Duodenal mucosa (tissue), 2 donors: ENCODE measurements around the gene OBSCN.

Source experiments
- H3K27ac ChIP-seq: one replicate; pipeline ENCODE4 v1.7.0; 2013; ENCODE audit warnings: low read depth, low read length
- H3K27me3 ChIP-seq, 2 donors: one replicate each; pipeline ENCODE4 v1.7.0; 2013; ENCODE audit warnings: low read length in 2 of 2, control low read depth in 1 of 2; ENCODE audit not compliant: insufficient read depth in 2 of 2, control insufficient read depth in 1 of 2
- H3K36me3 ChIP-seq, 2 donors: one replicate each; pipeline ENCODE4 v1.7.0; 2013; ENCODE audit warnings: low read length in 2 of 2, control low read depth in 1 of 2; ENCODE audit not compliant: insufficient read depth in 2 of 2, control insufficient read depth in 1 of 2
- H3K4me1 ChIP-seq, 2 donors: one replicate each; pipeline ENCODE4 v1.7.0; 2013; ENCODE audit warnings: low read length in 2 of 2, control low read depth in 1 of 2; ENCODE audit not compliant: insufficient read depth in 2 of 2, control insufficient read depth in 1 of 2
- H3K4me3 ChIP-seq, 2 donors: one replicate each; pipeline ENCODE4 v1.7.0; 2013; ENCODE audit warnings: low read length in 2 of 2, low read depth in 1 of 2
- H3K9ac ChIP-seq, 2 donors: one replicate each; pipeline ENCODE4 v1.7.0; 2013; ENCODE audit warnings: low read length in 2 of 2, low read depth in 1 of 2
- H3K9me3 ChIP-seq, 2 donors: one replicate each; pipeline ENCODE4 v1.7.0; 2013; ENCODE audit warnings: low read length in 2 of 2, control low read depth in 1 of 2; ENCODE audit not compliant: control insufficient read depth in 1 of 2

The OBSCN gene

DNA sequence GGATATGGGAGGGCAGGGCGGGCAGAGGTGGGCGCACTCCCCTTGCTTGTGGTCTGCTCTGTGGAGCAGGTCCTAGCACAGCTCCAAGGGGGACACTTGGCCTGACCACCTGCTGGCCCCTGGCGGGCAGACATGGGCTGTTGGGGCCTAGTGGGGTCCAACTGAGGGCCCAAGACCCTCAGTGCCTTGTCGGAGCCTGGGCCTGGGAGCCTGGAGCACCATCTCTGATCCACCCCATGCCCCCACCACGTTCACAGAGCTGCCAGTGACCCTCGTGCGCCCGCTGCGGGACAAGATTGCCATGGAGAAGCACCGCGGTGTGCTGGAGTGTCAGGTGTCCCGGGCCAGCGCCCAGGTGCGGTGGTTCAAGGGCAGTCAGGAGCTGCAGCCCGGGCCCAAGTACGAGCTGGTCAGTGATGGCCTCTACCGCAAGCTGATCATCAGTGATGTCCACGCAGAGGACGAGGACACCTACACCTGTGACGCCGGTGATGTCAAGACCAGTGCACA, 70.6 kb downstream of the OBSCN start:
- H3K27ac ChIP-seq = no peak overlapping the region
- H3K9ac ChIP-seq = no peak overlapping the region
- H3K36me3 ChIP-seq = peaks cover 0 to 10% of the 10 kb centered on the region in 2 donors
- H3K9me3 ChIP-seq = no peaks in the 10 kb centered on the region
- no peak overlapping the region for H3K4me3 ChIP-seq
- H3K4me1 ChIP-seq = peaks cover 0 to 7% of the 10 kb centered on the region in 2 donors
- H3K27me3 ChIP-seq = no peaks in the 10 kb centered on the region

DNA sequence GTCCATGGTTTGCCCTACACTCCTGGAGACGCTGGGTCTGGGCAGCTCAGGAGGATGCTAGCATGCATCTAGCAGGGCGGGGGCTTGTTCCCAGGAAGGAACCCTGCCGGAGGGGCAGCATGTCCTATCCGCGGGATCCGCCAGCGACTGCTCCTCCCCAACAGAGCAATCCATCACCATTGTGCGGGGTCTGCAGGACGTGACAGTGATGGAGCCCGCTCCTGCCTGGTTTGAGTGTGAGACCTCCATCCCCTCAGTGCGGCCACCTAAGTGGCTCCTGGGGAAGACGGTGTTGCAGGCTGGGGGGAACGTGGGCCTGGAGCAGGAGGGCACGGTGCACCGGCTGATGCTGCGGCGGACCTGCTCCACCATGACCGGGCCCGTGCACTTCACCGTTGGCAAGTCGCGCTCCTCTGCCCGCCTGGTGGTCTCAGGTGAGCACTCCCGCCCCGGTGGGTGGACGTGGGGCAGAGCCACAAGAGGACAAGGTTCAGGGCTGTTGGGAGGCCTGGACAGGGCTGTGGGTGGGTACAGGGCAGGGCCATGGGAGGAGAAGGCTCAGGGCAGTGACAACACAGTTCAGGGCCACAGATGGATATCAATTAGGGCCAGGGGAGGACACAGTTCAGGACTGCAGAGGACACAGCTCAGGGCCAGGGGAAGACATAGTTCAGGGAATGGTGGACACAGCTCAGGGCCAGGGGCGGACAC, 71.3 kb downstream of the OBSCN start:
- no peaks in the 10 kb centered on the region for H3K9me3 ChIP-seq
- no peak overlapping the region for H3K4me3 ChIP-seq
- no peak overlapping the region for H3K27ac ChIP-seq
- no peaks in the 10 kb centered on the region for H3K27me3 ChIP-seq
- peaks cover 0 to 7% of the 10 kb centered on the region in 2 donors for H3K4me1 ChIP-seq
- H3K9ac ChIP-seq = no peak overlapping the region
- H3K36me3 ChIP-seq = peaks cover 0 to 11% of the 10 kb centered on the region in 2 donors

DNA sequence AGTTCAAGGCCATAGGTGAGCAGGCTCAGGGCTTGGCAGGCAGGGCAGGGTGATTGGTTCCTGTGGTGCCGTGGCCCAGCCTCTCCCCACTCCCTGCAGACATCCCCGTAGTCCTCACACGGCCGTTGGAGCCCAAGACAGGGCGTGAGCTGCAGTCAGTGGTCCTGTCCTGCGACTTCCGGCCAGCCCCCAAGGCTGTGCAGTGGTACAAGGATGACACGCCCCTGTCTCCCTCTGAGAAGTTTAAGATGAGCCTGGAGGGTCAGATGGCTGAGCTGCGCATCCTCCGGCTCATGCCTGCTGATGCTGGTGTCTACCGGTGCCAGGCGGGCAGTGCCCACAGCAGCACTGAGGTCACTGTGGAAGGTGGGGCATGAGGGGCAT, 71.9 kb downstream of the OBSCN start:
- Histone ChIP-seq H3K36me3 (peaks cover 0 to 11% of the 10 kb centered on the region in 2 donors), H3K9me3 (no peaks in the 10 kb centered on the region), H3K27me3 (no peaks in the 10 kb centered on the region), H3K4me3 (no peak overlapping the region), H3K27ac (no peak overlapping the region), H3K9ac (no peak overlapping the region), H3K4me1 (peaks cover 0 to 7% of the 10 kb centered on the region in 2 donors)

DNA sequence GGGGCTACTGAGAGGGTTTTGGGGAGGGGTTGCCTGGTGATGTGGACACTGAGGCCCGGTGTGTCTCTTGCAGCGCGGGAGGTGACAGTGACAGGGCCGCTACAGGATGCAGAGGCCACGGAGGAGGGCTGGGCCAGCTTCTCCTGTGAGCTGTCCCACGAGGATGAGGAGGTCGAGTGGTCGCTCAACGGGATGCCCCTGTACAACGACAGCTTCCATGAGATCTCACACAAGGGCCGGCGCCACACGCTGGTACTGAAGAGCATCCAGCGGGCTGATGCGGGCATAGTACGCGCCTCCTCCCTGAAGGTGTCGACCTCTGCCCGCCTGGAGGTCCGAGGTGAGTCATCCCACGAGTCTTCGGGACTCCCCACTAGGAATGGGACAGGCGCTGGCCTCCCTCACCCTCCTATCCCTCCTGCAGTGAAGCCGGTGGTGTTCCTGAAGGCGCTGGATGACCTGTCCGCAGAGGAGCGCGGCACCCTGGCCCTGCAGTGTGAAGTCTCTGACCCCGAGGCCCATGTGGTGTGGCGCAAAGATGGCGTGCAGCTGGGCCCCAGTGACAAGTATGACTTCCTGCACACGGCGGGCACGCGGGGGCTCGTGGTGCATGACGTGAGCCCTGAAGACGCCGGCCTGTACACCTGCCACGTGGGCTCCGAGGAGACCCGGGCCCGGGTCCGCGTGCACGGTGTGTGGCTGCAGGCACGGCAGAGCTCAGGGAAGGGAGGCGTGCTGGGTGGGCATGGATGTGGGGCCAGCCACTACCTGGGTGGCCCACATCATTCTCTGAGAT, 72.5 kb downstream of the OBSCN start:
- H3K36me3 ChIP-seq = peaks cover 0 to 11% of the 10 kb centered on the region in 2 donors

DNA sequence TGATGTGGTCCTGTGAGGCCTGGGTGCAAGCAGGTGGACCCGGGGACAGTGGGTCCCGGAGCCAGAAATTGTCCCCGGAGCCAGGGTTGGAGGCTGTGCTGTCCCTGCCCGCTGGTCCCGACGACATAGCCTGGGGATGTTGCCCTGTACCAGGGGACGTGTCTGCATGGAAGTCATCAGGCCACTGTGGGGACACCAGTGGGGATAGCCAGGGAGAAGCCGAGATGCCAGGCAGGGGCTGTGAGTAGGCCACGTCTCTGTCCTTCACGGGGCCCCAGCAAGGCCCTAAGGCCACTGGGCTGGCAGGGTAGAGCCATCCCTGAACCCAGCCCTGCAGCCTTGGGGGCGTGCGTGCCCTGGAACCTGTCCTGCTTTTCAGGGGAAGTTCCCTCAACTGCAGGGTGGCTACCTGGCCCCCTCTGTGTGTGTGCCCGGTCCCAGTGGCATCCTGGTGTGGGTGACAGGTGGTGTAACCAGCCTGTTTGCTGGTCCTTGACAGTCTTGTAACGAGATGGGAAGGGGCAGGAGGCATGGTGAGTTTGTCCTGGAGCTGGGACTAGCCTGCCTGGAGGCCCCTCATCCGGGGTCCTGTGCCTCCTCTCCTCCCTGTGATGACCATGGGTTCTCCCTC, 73.2 kb downstream of the OBSCN start:
- H3K36me3 ChIP-seq = peaks cover 0 to 11% of the 10 kb centered on the region in 2 donors
- H3K27me3 ChIP-seq = no peaks in the 10 kb centered on the region
- no peaks in the 10 kb centered on the region for H3K4me1 ChIP-seq
- no peak overlapping the region for H3K27ac ChIP-seq
- no peak overlapping the region for H3K9ac ChIP-seq
- H3K9me3 ChIP-seq = no peaks in the 10 kb centered on the region
- H3K4me3 ChIP-seq = no peak overlapping the region

More for the DNA sequence above, 72.5 kb downstream of the OBSCN start:
- no peak overlapping the region for H3K27ac ChIP-seq
- no peak overlapping the region for H3K9ac ChIP-seq
- no peaks in the 10 kb centered on the region for H3K9me3 ChIP-seq
- H3K4me1 ChIP-seq = peaks cover 0 to 2% of the 10 kb centered on the region in 2 donors
- no peaks in the 10 kb centered on the region for H3K27me3 ChIP-seq
- no peak overlapping the region for H3K4me3 ChIP-seq

DNA sequence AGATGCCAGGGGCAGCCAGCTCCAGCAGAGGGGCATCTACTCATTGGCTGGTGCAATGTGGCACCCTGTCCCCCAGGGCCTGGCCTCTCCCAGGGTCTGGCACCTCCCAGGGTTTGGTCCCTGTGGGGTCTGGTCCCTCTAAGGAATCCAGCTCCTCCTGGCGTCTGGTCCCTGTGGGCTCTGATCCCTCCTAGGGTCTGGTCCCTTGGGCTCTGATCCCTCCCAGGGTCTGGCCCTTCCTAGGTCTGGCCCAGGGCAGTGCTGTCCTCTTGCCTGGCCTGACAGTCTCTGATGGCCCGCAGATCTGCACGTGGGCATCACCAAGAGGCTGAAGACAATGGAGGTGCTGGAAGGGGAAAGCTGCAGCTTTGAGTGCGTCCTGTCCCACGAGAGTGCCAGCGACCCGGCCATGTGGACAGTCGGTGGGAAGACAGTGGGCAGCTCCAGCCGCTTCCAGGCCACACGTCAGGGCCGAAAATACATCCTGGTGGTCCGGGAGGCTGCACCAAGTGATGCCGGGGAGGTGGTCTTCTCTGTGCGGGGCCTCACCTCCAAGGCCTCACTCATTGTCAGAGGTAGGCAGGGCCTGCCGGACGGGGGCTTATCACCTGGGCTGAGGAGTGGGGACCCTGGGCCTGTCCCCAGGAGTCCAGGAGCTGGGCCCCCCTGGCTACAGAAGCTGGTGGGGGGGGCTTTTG, 73.9 kb downstream of the OBSCN start:
- Histone ChIP-seq H3K36me3 (peaks cover 0 to 11% of the 10 kb centered on the region in 2 donors), H3K27ac (no peak overlapping the region), H3K9me3 (no peaks in the 10 kb centered on the region), H3K4me3 (no peak overlapping the region), H3K4me1 (no peaks in the 10 kb centered on the region), H3K9ac (no peak overlapping the region), H3K27me3 (no peaks in the 10 kb centered on the region)

DNA sequence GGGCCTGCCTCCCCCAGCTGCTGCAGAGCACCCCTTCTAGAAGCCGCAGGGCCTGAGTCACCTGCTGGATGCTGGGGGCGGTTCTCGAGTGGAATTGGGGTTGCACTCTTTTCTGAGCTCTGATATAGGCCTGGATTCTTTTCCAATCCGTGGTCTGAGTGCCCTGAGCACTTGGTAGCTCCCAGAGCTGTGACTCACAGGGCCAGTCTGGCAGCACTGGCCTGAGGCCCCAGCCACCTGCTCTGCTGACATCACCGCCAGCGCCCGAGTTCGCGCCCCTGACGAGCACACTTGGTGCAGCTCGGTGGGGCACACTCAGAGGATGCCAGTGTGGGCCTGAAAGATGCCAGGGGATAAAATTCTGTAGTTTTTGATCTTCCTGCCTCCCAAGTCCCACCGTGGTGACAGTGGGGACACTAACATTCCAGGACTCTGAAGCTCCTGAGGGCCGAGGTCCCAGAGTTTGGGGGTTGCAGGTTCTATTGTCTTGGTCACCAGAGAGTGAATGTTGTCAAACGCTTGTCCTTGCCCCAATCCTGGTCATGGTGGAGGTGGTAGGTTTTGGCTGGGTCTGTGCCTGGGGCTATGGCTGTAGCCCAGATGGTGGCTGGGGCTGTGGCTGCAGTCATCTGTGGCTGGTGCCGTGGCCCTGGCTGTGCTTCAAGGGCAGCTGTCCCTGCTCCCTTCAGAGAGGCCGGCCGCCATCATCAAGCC, 74.6 kb downstream of the OBSCN start:
- Histone ChIP-seq H3K9me3 (no peaks in the 10 kb centered on the region), H3K4me3 (no peak overlapping the region), H3K36me3 (peaks cover 0 to 11% of the 10 kb centered on the region in 2 donors), H3K9ac (no peak overlapping the region), H3K4me1 (no peaks in the 10 kb centered on the region), H3K27ac (no peak overlapping the region), H3K27me3 (no peaks in the 10 kb centered on the region)

DNA sequence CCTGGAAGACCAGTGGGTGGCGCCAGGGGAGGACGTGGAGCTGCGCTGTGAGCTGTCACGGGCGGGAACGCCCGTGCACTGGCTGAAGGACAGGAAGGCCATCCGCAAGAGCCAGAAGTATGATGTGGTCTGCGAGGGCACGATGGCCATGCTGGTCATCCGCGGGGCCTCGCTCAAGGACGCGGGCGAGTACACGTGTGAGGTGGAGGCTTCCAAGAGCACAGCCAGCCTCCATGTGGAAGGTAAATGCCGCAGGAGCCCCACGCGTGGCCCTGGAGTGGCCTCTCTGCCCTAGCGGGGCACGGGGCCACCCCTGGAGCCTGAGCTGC, 75.2 kb downstream of the OBSCN start:
- Histone ChIP-seq H3K27ac (no peak overlapping the region), H3K9ac (no peak overlapping the region), H3K9me3 (no peaks in the 10 kb centered on the region), H3K4me1 (no peaks in the 10 kb centered on the region), H3K27me3 (no peaks in the 10 kb centered on the region), H3K36me3 (peaks cover 0 to 11% of the 10 kb centered on the region in 2 donors), H3K4me3 (no peak overlapping the region)

DNA sequence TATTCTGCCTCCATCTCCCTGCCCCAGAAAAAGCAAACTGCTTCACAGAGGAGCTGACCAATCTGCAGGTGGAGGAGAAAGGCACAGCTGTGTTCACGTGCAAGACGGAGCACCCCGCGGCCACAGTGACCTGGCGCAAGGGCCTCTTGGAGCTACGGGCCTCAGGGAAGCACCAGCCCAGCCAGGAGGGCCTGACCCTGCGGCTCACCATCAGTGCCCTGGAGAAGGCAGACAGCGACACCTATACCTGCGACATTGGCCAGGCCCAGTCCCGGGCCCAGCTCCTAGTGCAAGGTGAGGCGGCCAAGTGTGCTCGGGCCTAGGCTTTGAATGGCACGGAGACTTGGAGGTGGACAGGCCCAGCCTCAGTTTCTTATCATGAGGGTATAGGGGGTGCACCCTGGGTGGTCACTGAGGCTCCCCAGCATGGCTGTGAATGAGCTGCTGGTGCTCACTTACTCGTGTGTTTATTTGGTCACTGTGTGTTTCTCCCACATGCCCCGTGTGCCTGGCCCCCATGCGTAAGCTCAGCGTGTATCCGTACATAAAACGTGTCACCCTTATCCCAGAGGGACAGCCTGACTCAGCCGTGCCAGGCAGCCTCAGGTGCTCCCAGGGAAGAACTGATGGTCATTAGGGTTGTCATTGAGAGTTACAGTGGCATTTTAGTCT, 75.8 kb downstream of the OBSCN start:
- no peak overlapping the region for H3K9ac ChIP-seq
- no peak overlapping the region for H3K27ac ChIP-seq
- H3K9me3 ChIP-seq = no peaks in the 10 kb centered on the region
- H3K36me3 ChIP-seq = peaks cover 0 to 11% of the 10 kb centered on the region in 2 donors
- H3K4me1 ChIP-seq = no peaks in the 10 kb centered on the region
- H3K4me3 ChIP-seq = no peak overlapping the region
- H3K27me3 ChIP-seq = no peaks in the 10 kb centered on the region
